Panc1 (cell line): ENCODE measurements around the gene CDC45. TPM values are rescaled to one million over a fixed set of nuclear protein-coding genes. Genes with fewer than 3 reads are reported as not detected.

ENCODE experiments used
- ATAC-seq: fragments of 200-7000 bp; cut with Tn5 transposase; 2 replicates; pipeline ENCODE4 v1.9.1; 2020; ENCODE audit warnings: mild to moderate bottlenecking, moderate library complexity
- BruUV-seq: library from RNA; stranded (reverse); fragments of 400-500 nt; replicated peaks from 2 replicates; lab custom pipeline; 2021; lab: Mats Ljungman, UMichigan
- CTCF ChIA-PET: fragments of 300-600 bp; sonication (Branson Sonifier 250); formaldehyde crosslinking; loops from one replicate; lab custom pipeline; 2022; ENCODE audit warnings: antibody characterized with exemption; lab: Charles Lee
- POLR2A ChIA-PET: fragments of 300-600 bp; sonication (Branson Sonifier 250); formaldehyde crosslinking; loops from one replicate; lab custom pipeline; 2022; ENCODE audit warnings: antibody characterized with exemption; lab: Charles Lee
- DNase-seq: peaks from one replicate; pipeline ENCODE4 v3.0.0-alpha.2; 2010; ENCODE audit warnings: low read depth, low spot score
- H3K27ac ChIP-seq: 2 replicates; pipeline ENCODE4 v1.5.1; 2011; ENCODE audit warnings: mild to moderate bottlenecking, low read length, inconsistent platforms
- H3K27me3 ChIP-seq: fragments of 200-500 bp; sonication (Bioruptor generic); 2 replicates; pipeline ENCODE4 v1.6.0; 2014; ENCODE audit warnings: low read length, inconsistent platforms; ENCODE audit not compliant: control insufficient read depth, insufficient read depth
- H3K36me3 ChIP-seq: fragments of 200-500 bp; sonication (Bioruptor generic); 2 replicates; pipeline ENCODE4 v1.5.1; 2014; ENCODE audit warnings: inconsistent platforms, mild to moderate bottlenecking, low read length, moderate library complexity; ENCODE audit not compliant: control insufficient read depth, insufficient read depth
- H3K4me1 ChIP-seq: 2 replicates; pipeline ENCODE4 v1.5.1; 2011; ENCODE audit warnings: inconsistent platforms, mild to moderate bottlenecking, low read length, moderate library complexity; ENCODE audit not compliant: control insufficient read depth, insufficient read depth
- H3K4me3 ChIP-seq, 2 experiments: 2 replicates each; pipeline ENCODE4 v1.5.1; 2011 to 2012; ENCODE audit warnings: low read depth in 2 of 2, low read length in 2 of 2, mild to moderate bottlenecking in 2 of 2, inconsistent platforms in 1 of 2, moderate library complexity in 1 of 2
- H3K9me3 ChIP-seq: fragments of 200-500 bp; sonication (Bioruptor generic); 2 replicates; pipeline ENCODE4 v1.5.1; 2014; ENCODE audit warnings: low read depth, mild to moderate bottlenecking, inconsistent platforms, low read length, moderate library complexity; ENCODE audit not compliant: control insufficient read depth, insufficient read depth
- POLR2AphosphoS5 ChIP-seq: IDR thresholded peaks from 2 replicates; pipeline ENCODE4 v1.6.1; 2012; ENCODE audit warnings: mild to moderate bottlenecking, low read depth, low read length, moderate library complexity
- REST ChIP-seq, 2 experiments: IDR thresholded peaks; 2 replicates each; pipeline ENCODE4 v1.6.1; 2011 to 2012; ENCODE audit warnings: low read depth in 2 of 2, control low read depth in 1 of 2, low read length in 1 of 2, mild to moderate bottlenecking in 1 of 2, moderate library complexity in 1 of 2; ENCODE audit not compliant: insufficient read depth in 1 of 2
- SIN3A ChIP-seq: IDR thresholded peaks from 2 replicates; pipeline ENCODE4 v1.6.1; 2012; ENCODE audit warnings: low read depth, mild to moderate bottlenecking, low read length, moderate library complexity, borderline replicate concordance; ENCODE audit not compliant: insufficient read depth
- TCF7L2 ChIP-seq: IDR thresholded peaks from 2 replicates; pipeline ENCODE4 v1.6.1; 2011; ENCODE audit warnings: mild to moderate bottlenecking, low read depth, low read length, inconsistent platforms
- in situ Hi-C: cut with HindIII; loops from 2 replicates; pipeline ENCODE4 v1.10.0; 2016; ENCODE audit warnings: low sequenced_read_pairs, low pct_unique_long_range_greater_than_20kb
- intact Hi-C: fragments of 100-400 bp; cut with micrococcal nuclease; formaldehyde crosslinking; loops from one replicate; pipeline ENCODE4 v1.10.0; 2022; ENCODE audit not compliant: unreplicated experiment
- total RNA-seq: library from RNA; stranded (reverse); gene quantifications from one replicate; pipeline ENCODE4 v1.2.1, GENCODE V29; 2021; ENCODE audit not compliant: unreplicated experiment
- TF ChIP-seq, protein P1 (sequence below): fragments of 450-650 bp; IDR thresholded peaks from 2 replicates; pipeline ENCODE4 v1.5.1; 2017; ENCODE audit warnings: mild to moderate bottlenecking

CDC45 gene
- total RNA-seq, 1 experiment from 2014 or later, result 26.1 TPM

DNA sequence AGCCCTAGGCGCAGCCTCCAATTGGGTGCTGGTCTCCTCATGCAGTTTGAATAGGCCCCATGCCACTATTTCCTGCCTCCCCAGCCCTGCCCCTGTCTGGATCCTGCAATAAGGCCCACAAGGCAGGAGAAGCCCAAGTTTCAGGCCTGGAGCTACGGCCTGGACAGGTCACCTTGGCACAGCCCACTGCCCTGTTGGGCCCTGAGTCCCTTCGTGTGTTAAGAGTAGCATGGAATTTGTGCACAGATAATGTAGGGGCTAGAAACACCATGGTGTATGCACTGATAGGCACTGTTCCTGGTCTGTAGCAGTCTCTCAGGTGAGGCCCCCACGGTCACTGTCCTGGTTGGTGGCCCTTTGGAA is 20.1 kb downstream of the CDC45 start:
- Histone ChIP-seq H3K27me3 (no peaks in the 10 kb centered on the region), H3K9me3 (no peaks in the 10 kb centered on the region), H3K36me3 (no peaks in the 10 kb centered on the region), H3K4me1 (no peaks in the 10 kb centered on the region), H3K27ac (no peak overlapping the region), H3K4me3 (no peak overlapping the region)
- ATAC-seq (no peak), DNase-seq (no peak)
- BruUV-seq, result no TSS peak
- intact Hi-C loops (loop anchor here (5.0 kb wide), 1 partner anchor 132 kb away; no protein-coding TSS in a partner anchor), in situ Hi-C loops (no loop called here)
- ChIA-PET POLR2A (no interaction called here), CTCF (no interaction called here)
- TF ChIP-seq SIN3A (no peak), REST (IDR thresholded peaks at IDR 0.05; ENCODE audit: insufficient read depth in 1 of 2, low read depth in 2 of 2, low read length in 1 of 2) (no peak), TCF7L2 (no peak), POLR2AphosphoS5 (no peak)
- TF ChIP-seq, protein P1, sequence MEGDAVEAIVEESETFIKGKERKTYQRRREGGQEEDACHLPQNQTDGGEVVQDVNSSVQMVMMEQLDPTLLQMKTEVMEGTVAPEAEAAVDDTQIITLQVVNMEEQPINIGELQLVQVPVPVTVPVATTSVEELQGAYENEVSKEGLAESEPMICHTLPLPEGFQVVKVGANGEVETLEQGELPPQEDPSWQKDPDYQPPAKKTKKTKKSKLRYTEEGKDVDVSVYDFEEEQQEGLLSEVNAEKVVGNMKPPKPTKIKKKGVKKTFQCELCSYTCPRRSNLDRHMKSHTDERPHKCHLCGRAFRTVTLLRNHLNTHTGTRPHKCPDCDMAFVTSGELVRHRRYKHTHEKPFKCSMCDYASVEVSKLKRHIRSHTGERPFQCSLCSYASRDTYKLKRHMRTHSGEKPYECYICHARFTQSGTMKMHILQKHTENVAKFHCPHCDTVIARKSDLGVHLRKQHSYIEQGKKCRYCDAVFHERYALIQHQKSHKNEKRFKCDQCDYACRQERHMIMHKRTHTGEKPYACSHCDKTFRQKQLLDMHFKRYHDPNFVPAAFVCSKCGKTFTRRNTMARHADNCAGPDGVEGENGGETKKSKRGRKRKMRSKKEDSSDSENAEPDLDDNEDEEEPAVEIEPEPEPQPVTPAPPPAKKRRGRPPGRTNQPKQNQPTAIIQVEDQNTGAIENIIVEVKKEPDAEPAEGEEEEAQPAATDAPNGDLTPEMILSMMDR, result no peak

GRCh38 chr22:19501897-19502447 is 22.3 kb downstream of the CDC45 start:
- no peaks in the 10 kb centered on the region for H3K4me1 ChIP-seq
- CTCF ChIA-PET, result interaction anchor here (0.5 kb wide), 1 partner anchor 229 kb away, joined by 7 read pairs; no protein-coding TSS in a partner anchor
- in situ Hi-C loops, result no loop called here
- intact Hi-C loops, result no loop called here
- H3K4me3 ChIP-seq, result no peak overlapping the region
- BruUV-seq, result no TSS peak
- no peaks in the 10 kb centered on the region for H3K36me3 ChIP-seq
- no peaks in the 10 kb centered on the region for H3K27me3 ChIP-seq
- ATAC-seq, result no peak
- no peak for TF ChIP-seq POLR2AphosphoS5
- no peak for TF ChIP-seq TCF7L2
- no peak for TF ChIP-seq REST (IDR thresholded peaks at IDR 0.05; ENCODE audit: insufficient read depth in 1 of 2, low read depth in 2 of 2, low read length in 1 of 2)
- TF ChIP-seq, protein P1, result no peak
- no peak for TF ChIP-seq SIN3A
- no peak for DNase-seq
- POLR2A ChIA-PET, result no interaction called here
- no peak overlapping the region for H3K27ac ChIP-seq
- H3K9me3 ChIP-seq, result no peaks in the 10 kb centered on the region
